ENCODE results near the gene AKT3. TPM values are rescaled to one million over a fixed set of nuclear protein-coding genes. Genes with fewer than 3 reads are reported as not detected.
"Not testable (repeated sequence)": the region's sequence is repeated elsewhere in the genome, so short reads cannot be mapped to it uniquely, and the experiment has no call there.

The AKT3 gene
- polyA plus RNA-seq, 3 donors: 0.81 to 1.7 (median 1.4) TPM

GRCh38 chr1:243663651-243664050 is 186.4 kb downstream of the AKT3 start:
- H3K4me3 Mint-ChIP-seq: no peak overlapping the region

DNA sequence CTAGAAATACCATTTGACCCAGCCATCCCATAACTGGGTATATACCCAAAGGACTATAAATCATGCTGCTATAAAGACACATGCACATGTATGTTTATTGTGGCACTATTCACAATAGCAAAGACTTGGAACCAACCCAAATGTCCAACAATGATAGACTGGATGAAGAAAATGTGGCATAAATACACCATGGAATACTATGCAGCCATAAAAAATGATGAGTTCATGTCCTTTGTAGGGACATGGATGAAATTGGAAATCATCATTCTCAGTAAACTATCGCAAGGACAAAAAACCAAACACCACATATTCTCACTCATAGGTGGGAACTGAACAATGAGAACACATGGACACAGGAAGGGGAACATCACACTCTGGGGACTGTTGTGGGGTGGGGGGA is 187.9 kb downstream of the AKT3 start:
- H2AFZ ChIP-seq (ENCODE audit: insufficient read depth, low read depth, low read length, poor library complexity, severe bottlenecking); intact Hi-C loops (cut with micrococcal nuclease); H3K27ac ChIP-seq (ENCODE audit: low read depth in 1 of 2, low read length in 2 of 2); H3K79me2 ChIP-seq (ENCODE audit: insufficient read depth, low read length); DNase-seq; H4K20me1 ChIP-seq (ENCODE audit: insufficient read depth, low read length); H3K27me3 Mint-ChIP-seq (ENCODE audit: low read depth in 3 of 3); H3K27me3 ChIP-seq (ENCODE audit: control insufficient read depth in 2 of 2, insufficient read depth in 2 of 2, low read length in 2 of 2); H3K27ac Mint-ChIP-seq; H3K4me3 Mint-ChIP-seq; H3K4me2 ChIP-seq (replicated peaks; ENCODE audit: extremely low read depth, low read length, poor library complexity, severe bottlenecking); H3K4me3 ChIP-seq (replicated peaks in 1 of 3; ENCODE audit: low read depth in 2 of 3, low read length in 3 of 3); H3K4me1 Mint-ChIP-seq; H3K9me3 Mint-ChIP-seq; H3K4me1 ChIP-seq (ENCODE audit: control insufficient read depth in 1 of 2, insufficient read depth in 2 of 2, low read length in 2 of 2); H3K36me3 ChIP-seq (replicated peaks in 1 of 2; ENCODE audit: control insufficient read depth in 1 of 2, insufficient read depth in 2 of 2, low read length in 2 of 2); H3K9me3 ChIP-seq (replicated peaks in 1 of 2; ENCODE audit: control insufficient read depth in 1 of 2, insufficient read depth in 1 of 2, low read length in 2 of 2); H3K9ac ChIP-seq (ENCODE audit: insufficient read depth, low read length, poor library complexity, severe bottlenecking): not testable (repeated sequence)
- WGBS (ENCODE audit: insufficient coverage): no CpG with 5 or more reads among the region's 1 CpG
- H3K36me3 Mint-ChIP-seq: peaks cover 10 to 16% of the 10 kb centered on the region in 2 donors

More at GRCh38 chr1:243663651-243664050, 186.4 kb downstream of the AKT3 start:
- H4K20me1 ChIP-seq (ENCODE audit: insufficient read depth, low read length): no peaks in the 10 kb centered on the region
- Mint-ChIP-seq H3K27me3 (ENCODE audit: low read depth in 3 of 3) (no peaks in the 10 kb centered on the region), H3K36me3 (peaks cover 9 to 16% of the 10 kb centered on the region in 2 donors), H3K9me3 (peaks cover 0 to 12% (median 3%) of the 10 kb centered on the region in 7 donors), H3K4me1 (peaks cover 8% of the 10 kb centered on the region), H3K27ac (no peak overlapping the region)
- no peak for TF ChIP-seq CTCF (IDR thresholded peaks at IDR 0.05)
- no peaks in the 10 kb centered on the region for H3K79me2 ChIP-seq (ENCODE audit: insufficient read depth, low read length)
- no peak for DNase-seq
- H3K9me3 ChIP-seq (replicated peaks in 1 of 2; ENCODE audit: control insufficient read depth in 1 of 2, insufficient read depth in 1 of 2, low read length in 2 of 2): no peaks in the 10 kb centered on the region
- no peak overlapping the region for H2AFZ ChIP-seq (ENCODE audit: insufficient read depth, low read depth, low read length, poor library complexity, severe bottlenecking)
- H3K4me1 ChIP-seq (ENCODE audit: control insufficient read depth in 1 of 2, insufficient read depth in 2 of 2, low read length in 2 of 2): no peaks in the 10 kb centered on the region
- peaks cover 0 to 10% of the 10 kb centered on the region in 2 donors for H3K36me3 ChIP-seq (replicated peaks in 1 of 2; ENCODE audit: control insufficient read depth in 1 of 2, insufficient read depth in 2 of 2, low read length in 2 of 2)
- H3K4me3 ChIP-seq (replicated peaks in 1 of 3; ENCODE audit: low read depth in 2 of 3, low read length in 3 of 3): no peak overlapping the region
- WGBS (ENCODE audit: insufficient coverage): no CpG with 5 or more reads among the region's 1 CpG
- intact Hi-C loops (cut with micrococcal nuclease): no loop called here
- H3K4me2 ChIP-seq (replicated peaks; ENCODE audit: extremely low read depth, low read length, poor library complexity, severe bottlenecking): no peak overlapping the region
- H3K27ac ChIP-seq (ENCODE audit: low read depth in 1 of 2, low read length in 2 of 2): no peak overlapping the region
- no peaks in the 10 kb centered on the region for H3K27me3 ChIP-seq (ENCODE audit: control insufficient read depth in 2 of 2, insufficient read depth in 2 of 2, low read length in 2 of 2)
- H3K9ac ChIP-seq (ENCODE audit: insufficient read depth, low read length, poor library complexity, severe bottlenecking): no peak overlapping the region

All from CD14-positive monocyte (primary cell).